AG10803 (cell line): ENCODE data around the gene DHX57.

ENCODE experiments used
- DNase-seq: peaks from one replicate; pipeline ENCODE4 v3.0.0; 2010; ENCODE audit warnings: low read depth
- H3K4me3 ChIP-seq: 2 replicates; pipeline ENCODE4 v1.5.1; 2011; ENCODE audit warnings: mild to moderate bottlenecking, low read length, control low read depth
- TF ChIP-seq, protein P1 (sequence below): conservative IDR thresholded peaks from 2 replicates; pipeline ENCODE4 v1.5.1; 2011; ENCODE audit warnings: mild to moderate bottlenecking, low read length, control low read depth, inconsistent platforms

Gene DHX57

DNA sequence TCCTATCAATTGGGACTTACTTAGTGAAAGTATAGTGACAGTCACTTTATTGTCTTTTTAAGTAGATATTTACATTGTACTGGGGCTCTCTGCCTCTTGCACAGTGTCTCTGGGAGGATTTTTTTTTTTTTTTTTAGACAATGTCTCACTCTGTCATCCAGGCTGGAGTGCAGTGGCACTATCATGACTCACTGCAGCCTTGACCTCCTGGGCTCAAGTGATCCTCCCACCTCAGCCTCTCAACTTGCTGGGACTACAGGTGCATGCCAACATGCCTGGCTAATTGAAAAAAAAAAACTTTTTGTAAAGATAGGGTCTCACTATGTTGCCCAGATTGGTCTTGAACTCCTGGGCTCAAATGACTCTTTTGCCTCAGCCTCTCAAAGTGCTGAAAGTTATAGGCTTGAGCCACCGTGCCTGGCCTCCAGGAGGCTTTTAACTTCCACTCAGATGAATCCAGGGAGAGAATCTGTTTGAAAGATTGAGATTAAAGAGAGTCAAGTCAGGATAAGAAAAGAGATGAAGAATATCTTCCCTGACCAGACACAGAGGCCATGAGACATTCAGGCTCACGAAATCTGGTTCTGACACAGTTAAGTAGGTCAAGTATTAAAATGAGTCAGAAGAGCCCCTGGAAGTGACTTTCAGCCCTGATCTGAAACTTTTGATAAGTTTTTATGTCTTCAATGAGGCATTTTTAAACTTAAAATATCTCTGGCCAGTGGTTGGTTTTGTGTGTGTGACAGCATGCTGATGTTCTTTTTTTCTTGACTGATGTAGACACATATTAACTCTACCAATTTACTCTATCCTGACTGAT, 32.2 kb upstream of the DHX57 start:
- DNase-seq, result no peak
- TF ChIP-seq, protein P1, sequence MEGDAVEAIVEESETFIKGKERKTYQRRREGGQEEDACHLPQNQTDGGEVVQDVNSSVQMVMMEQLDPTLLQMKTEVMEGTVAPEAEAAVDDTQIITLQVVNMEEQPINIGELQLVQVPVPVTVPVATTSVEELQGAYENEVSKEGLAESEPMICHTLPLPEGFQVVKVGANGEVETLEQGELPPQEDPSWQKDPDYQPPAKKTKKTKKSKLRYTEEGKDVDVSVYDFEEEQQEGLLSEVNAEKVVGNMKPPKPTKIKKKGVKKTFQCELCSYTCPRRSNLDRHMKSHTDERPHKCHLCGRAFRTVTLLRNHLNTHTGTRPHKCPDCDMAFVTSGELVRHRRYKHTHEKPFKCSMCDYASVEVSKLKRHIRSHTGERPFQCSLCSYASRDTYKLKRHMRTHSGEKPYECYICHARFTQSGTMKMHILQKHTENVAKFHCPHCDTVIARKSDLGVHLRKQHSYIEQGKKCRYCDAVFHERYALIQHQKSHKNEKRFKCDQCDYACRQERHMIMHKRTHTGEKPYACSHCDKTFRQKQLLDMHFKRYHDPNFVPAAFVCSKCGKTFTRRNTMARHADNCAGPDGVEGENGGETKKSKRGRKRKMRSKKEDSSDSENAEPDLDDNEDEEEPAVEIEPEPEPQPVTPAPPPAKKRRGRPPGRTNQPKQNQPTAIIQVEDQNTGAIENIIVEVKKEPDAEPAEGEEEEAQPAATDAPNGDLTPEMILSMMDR, result no peak
- no peak overlapping the region for H3K4me3 ChIP-seq

DNA sequence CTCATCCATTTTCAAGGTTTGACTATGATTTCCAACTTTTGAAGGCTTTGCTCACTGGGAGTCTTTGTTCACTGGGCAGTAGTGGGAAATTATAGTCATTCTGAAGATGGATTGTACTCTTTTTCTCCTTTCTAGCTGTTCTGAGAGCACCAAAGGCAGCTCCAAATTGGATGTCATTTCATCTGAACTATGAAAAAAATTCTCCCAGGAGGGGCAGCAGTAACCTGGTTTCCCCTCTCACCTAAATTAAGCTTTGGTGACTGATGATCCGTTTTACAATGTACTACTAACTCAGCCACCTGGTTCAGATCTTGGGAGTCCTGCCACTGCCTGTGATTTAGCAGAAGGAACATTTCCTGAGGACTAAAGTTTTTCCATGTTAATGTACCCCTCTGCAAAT, 31.5 kb upstream of the DHX57 start:
- no peak overlapping the region for H3K4me3 ChIP-seq
- TF ChIP-seq, protein P1, result no peak
- DNase-seq, result no peak

DNA sequence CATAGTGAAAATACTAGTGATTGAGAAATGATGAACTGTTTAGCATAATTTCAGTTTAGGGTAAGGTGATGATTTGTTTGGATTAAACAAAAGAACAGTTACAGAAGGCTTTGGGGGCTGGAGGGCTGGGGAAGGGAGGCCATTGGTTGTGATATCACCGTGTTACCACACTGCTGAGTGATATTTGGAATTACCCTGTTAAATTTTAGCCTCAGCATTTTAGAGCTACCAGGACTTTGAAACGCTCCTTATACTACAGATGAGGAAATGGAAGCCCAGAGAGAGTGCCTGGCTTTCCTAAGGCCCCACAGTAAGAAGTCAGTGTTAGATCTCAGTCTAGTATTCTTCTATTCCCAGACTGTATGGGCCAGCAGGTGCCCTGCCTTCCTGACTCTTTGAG, 29.5 kb upstream of the DHX57 start:
- no peak overlapping the region for H3K4me3 ChIP-seq
- TF ChIP-seq, protein P1, result no peak
- DNase-seq, result no peak

DNA sequence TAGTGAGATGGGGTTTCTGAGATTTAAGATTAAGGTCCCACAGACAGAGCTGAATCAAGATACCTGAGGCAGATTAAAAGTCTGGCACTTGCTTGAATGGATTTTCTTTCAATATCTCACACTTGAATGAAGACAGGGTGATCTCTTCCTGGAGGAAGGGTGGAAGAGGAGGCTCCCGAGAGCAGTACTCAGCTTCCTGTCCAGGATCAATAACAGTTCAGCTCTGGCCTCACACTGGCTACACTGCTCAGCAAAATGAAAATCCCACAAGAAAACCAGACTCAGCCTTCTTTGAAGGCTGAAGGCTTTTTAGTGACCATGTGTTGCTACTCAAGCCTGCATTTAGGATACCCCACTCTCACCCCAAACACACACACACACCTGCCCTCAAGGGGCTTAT, 25.0 kb upstream of the DHX57 start:
- no peak overlapping the region for H3K4me3 ChIP-seq
- TF ChIP-seq, protein P1, result no peak
- DNase-seq, result no peak

DNA sequence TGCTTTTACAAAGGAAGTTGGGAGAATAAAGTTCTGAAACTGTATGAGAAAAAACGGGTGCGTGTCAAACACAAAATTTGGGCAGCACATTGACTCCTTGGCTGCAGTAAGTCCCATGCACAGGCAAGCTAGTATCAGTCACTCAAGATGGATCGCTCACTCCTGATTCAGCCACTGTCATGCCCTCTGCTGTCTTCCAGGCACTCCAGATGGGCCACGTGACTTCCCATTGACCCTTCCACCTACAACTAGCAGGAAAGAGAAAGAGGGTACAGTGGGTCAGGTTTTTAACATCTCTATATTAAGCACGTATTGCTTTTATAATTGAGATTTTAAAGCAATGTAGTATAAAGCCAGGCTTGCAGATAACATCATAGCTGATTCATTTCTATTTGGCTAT, 22.5 kb upstream of the DHX57 start:
- no peak for DNase-seq
- TF ChIP-seq, protein P1, result no peak
- no peak overlapping the region for H3K4me3 ChIP-seq

DNA sequence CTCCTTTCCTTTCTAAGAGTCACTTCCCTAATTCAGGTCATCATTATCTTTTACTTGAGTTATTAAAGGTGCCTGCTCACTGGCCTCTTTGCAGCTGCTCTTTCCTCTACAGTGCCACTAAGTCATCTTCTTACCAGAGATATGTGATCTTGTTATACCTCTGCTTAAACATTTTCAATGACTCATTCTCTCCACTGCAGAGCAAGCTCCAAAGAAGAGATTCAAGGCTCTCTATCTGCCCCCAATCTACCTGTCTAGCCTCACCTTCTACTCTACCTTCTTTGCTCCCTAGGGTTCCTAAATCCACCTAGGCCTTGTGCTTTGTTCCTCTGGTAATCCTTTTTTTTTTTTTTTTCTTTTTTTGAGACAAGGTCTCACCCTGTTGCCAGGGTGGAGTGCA, 17.1 kb upstream of the DHX57 start:
- H3K4me3 ChIP-seq, result no peak overlapping the region
- TF ChIP-seq, protein P1, result no peak
- no peak for DNase-seq

DNA sequence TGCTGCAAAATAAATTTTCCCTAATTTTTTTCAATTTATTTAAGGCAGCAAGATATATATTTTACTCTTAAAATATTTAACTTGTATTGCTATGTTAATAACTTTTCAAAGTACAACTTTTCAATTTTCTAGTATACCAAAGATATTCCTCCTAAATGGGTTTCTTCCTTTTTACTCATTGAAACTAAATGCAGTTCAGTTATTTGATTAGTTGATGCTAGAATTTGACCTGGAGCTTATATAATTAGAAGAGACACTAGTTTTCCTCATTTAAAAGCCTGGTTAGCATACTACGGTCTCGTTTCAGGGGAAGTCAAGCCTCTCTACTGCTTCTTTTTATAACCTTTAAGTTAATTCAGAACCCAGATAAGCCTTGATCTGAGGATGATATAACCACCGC, 13.8 kb upstream of the DHX57 start, which contains the start of gene ARHGEF33:
Gene ARHGEF33, plus strand, starts transcription at position 301 of the 400 bp plus-strand sequence. CDS start 29,573 bp downstream, outside the sequence.
- H3K4me3 ChIP-seq, result no peak within 1 kb of the TSS
- DNase-seq, result no peak
- TF ChIP-seq, protein P1, result no peak
